Gastrocnemius medialis (tissue), 4 donors: ENCODE measurements around the gene AHRR. TPM values are rescaled to one million over a fixed set of nuclear protein-coding genes. Genes with fewer than 3 reads are reported as not detected.

Experiments used
- ATAC-seq, 2 donors: fragments of 150-250 bp; one replicate each; pipeline ENCODE4 v1.9.1; 2016
- DNase-seq, 2 donors: peaks; one replicate each; pipeline ENCODE4 v3.0.0-alpha.2; 2019
- H3K27ac ChIP-seq, 4 donors: fragments of 200-600 bp; sonication (generic); 1 replicate in 1 of 4; 2 replicates in 3 of 4; pipeline ENCODE4 v1.5.1; 2016 to 2018; ENCODE audit warnings: mild to moderate bottlenecking in 2 of 4, moderate library complexity in 1 of 4
- H3K27me3 ChIP-seq, 3 donors: fragments of 200-600 bp; sonication (generic) in 2 of 3; 1 replicate in 1 of 3; 2 replicates in 2 of 3; pipeline versions ENCODE4 v1.5.1 to v1.6.0; 2016 to 2019; ENCODE audit warnings: mild to moderate bottlenecking in 1 of 3, moderate library complexity in 1 of 3
- H3K36me3 ChIP-seq, 2 donors: fragments of 200-600 bp; sonication (generic) in 1 of 2; one replicate each; pipeline ENCODE4 v1.5.1; 2017 to 2018
- H3K4me1 ChIP-seq, 2 donors: fragments of 200-600 bp; sonication (generic) in 1 of 2; one replicate each; pipeline ENCODE4 v1.5.1; 2016 to 2017; ENCODE audit warnings: mild to moderate bottlenecking in 2 of 2
- H3K4me3 ChIP-seq, 4 donors: fragments of 200-600 bp; sonication (generic) in 3 of 4; 1 replicate in 1 of 4; 2 replicates in 3 of 4; pipeline ENCODE4 v1.5.1; 2016 to 2019; ENCODE audit warnings: mild to moderate bottlenecking in 2 of 4
- H3K9me3 ChIP-seq, 3 donors: fragments of 200-600 bp; sonication (generic) in 2 of 3; 1 replicate in 1 of 3; 2 replicates in 2 of 3; pipeline ENCODE4 v1.5.1; 2016 to 2019
- POLR2A ChIP-seq, 2 donors: fragments of 450-650 bp; IDR thresholded peaks; one replicate each; pipeline ENCODE4 v1.6.1; 2017; ENCODE audit warnings: antibody characterized with exemption in 2 of 2, mild to moderate bottlenecking in 2 of 2, moderate library complexity in 2 of 2
- in situ Hi-C, 4 donors: fragments of 200-750 bp; cut with MboI; loops; one replicate each; pipeline versions ENCODE4 v1.15.0 to v1.8.0; 2017; ENCODE audit warnings: low sequenced_read_pairs in 4 of 4
- intact Hi-C: fragments of 100-400 bp; cut with DNase I; formaldehyde crosslinking; loops from one replicate; pipeline ENCODE4 v1.15.1; 2023; ENCODE audit warnings: low total_unique reads
- total RNA-seq, 4 donors: library from RNA; depleted of rRNA; stranded (reverse); fragments of >200 nt; gene quantifications; one replicate each; pipeline versions ENCODE4 v1.1.0 to v1.2.3, GENCODE V29; 2016
- TF ChIP-seq, protein P1 (sequence below), 5 experiments: fragments of 450-650 bp in 3 of 5; fragments of 200-600 bp in 2 of 5; sonication (generic) in 2 of 5; IDR thresholded peaks in 4 of 5; conservative IDR thresholded peaks in 1 of 5; 1 replicate in 4 of 5; 2 replicates in 1 of 5; pipeline ENCODE4 v1.5.1; 2016 to 2019; ENCODE audit warnings: antibody characterized with exemption in 5 of 5, mild to moderate bottlenecking in 3 of 5, moderate library complexity in 3 of 5

AHRR gene
- total RNA-seq, 4 donors from 2014 or later, result 0.05 to 1.3 (median 0.18) TPM; not detected in 1

DNA sequence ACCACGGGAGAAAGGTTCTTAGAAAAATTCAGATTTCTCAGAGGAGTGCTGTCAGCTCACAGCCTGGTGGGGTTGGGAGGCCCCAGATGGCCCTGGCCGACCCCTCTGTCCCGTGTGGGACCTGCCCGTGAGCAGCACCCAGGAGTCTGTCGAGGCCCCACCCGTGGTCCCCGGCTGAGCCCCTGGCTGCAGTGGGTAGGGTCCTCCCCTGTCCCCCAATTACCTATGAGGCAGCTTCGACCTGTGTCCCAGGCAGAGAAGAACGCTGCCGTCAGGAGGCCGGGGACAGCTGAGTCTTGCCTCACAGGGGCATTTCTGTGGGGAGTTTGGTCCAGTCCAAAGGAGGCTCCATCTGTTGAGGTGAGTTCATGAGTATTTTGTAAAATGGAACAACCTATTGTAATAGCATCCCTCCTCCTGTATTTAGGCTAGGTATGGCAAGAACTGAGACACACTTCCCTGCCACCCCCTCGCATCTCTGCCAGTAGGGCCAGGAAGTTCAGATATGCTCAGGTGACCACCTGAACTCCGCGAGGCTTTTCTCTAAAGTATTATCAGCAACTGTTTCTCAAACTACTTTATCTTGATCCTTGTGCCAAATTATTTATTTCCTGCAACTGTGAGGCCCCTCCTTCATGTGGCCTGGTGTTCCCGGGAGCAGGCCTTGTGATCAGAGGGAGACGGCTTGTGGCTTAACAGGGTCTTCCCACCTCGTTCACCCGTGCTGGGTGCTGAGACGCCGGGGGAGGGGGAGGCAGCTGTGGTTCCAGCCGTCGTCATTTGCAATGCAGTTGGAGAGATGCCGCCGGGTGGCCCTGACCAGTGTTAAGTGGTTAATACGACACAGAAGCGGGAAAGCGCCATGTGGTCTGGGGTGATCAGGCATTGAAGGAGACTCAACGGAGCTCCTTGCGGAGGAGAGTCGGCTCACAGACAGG is 1.7 kb downstream of the AHRR start:
- no peak for ATAC-seq
- Histone ChIP-seq H3K4me1 (peaks cover 0 to 3% of the 10 kb centered on the region in 2 donors), H3K27ac (no peak overlapping the region), H3K9me3 (no peaks in the 10 kb centered on the region), H3K4me3 (no peak overlapping the region), H3K36me3 (no peaks in the 10 kb centered on the region), H3K27me3 (peaks cover 53 to 65% (median 60%) of the 10 kb centered on the region in 3 donors)
- DNase-seq, result no peak
- no peak for TF ChIP-seq POLR2A (IDR thresholded peaks at IDR 0.05)
- TF ChIP-seq, protein P1, sequence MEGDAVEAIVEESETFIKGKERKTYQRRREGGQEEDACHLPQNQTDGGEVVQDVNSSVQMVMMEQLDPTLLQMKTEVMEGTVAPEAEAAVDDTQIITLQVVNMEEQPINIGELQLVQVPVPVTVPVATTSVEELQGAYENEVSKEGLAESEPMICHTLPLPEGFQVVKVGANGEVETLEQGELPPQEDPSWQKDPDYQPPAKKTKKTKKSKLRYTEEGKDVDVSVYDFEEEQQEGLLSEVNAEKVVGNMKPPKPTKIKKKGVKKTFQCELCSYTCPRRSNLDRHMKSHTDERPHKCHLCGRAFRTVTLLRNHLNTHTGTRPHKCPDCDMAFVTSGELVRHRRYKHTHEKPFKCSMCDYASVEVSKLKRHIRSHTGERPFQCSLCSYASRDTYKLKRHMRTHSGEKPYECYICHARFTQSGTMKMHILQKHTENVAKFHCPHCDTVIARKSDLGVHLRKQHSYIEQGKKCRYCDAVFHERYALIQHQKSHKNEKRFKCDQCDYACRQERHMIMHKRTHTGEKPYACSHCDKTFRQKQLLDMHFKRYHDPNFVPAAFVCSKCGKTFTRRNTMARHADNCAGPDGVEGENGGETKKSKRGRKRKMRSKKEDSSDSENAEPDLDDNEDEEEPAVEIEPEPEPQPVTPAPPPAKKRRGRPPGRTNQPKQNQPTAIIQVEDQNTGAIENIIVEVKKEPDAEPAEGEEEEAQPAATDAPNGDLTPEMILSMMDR (IDR thresholded peaks at IDR 0.05 in 4 of 5, conservative IDR thresholded peaks at IDR 0.05 in 1 of 5), result no peak
- intact Hi-C loops, result no loop called here
- in situ Hi-C loops, result no loop called here

GRCh38 chr5:324736-325612 is 3.5 kb downstream of the AHRR start:
- no peaks in the 10 kb centered on the region for H3K9me3 ChIP-seq
- peaks cover 36 to 47% (median 46%) of the 10 kb centered on the region in 3 donors for H3K27me3 ChIP-seq
- ATAC-seq (no peak), DNase-seq (no peak)
- TF ChIP-seq, protein P1 (IDR thresholded peaks at IDR 0.05 in 4 of 5, conservative IDR thresholded peaks at IDR 0.05 in 1 of 5), result no peak
- no peak for TF ChIP-seq POLR2A (IDR thresholded peaks at IDR 0.05)
- H3K27ac ChIP-seq, result no peak overlapping the region
- in situ Hi-C loops, result no loop called here
- intact Hi-C loops, result no loop called here
- H3K36me3 ChIP-seq, result no peaks in the 10 kb centered on the region
- H3K4me3 ChIP-seq, result no peak overlapping the region
- H3K4me1 ChIP-seq, result peaks cover 0 to 3% of the 10 kb centered on the region in 2 donors

DNA sequence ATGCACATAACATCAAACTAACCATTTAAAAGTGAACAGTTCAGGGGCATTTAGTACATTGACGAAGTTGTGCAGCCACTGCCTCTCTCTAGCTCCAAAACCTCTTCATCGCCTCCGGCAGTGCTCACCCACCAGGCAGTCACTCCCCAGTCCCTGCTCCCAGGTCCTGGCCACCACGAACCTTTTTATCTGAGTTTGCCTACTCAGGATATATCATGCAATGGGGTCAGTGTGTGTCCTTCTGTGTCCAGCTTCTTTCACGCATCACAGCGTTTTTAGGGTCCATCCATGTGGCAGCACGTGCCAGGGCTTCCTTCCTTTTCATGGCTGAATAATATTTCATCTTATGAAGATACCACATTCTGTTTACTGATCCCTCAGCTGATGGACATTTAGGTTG is 4.6 kb downstream of the AHRR start:
- H3K4me3 ChIP-seq, result no peak overlapping the region
- no peak overlapping the region for H3K27ac ChIP-seq
- TF ChIP-seq POLR2A (IDR thresholded peaks at IDR 0.05), result no peak
- TF ChIP-seq, protein P1 (IDR thresholded peaks at IDR 0.05 in 4 of 5, conservative IDR thresholded peaks at IDR 0.05 in 1 of 5), result no peak
- no peaks in the 10 kb centered on the region for H3K36me3 ChIP-seq
- in situ Hi-C loops (no loop called here), intact Hi-C loops (no loop called here)
- no peaks in the 10 kb centered on the region for H3K9me3 ChIP-seq
- H3K27me3 ChIP-seq, result peaks cover 28 to 36% (median 34%) of the 10 kb centered on the region in 3 donors
- ATAC-seq (no peak), DNase-seq (no peak)
- peaks cover 0 to 3% of the 10 kb centered on the region in 2 donors for H3K4me1 ChIP-seq

DNA sequence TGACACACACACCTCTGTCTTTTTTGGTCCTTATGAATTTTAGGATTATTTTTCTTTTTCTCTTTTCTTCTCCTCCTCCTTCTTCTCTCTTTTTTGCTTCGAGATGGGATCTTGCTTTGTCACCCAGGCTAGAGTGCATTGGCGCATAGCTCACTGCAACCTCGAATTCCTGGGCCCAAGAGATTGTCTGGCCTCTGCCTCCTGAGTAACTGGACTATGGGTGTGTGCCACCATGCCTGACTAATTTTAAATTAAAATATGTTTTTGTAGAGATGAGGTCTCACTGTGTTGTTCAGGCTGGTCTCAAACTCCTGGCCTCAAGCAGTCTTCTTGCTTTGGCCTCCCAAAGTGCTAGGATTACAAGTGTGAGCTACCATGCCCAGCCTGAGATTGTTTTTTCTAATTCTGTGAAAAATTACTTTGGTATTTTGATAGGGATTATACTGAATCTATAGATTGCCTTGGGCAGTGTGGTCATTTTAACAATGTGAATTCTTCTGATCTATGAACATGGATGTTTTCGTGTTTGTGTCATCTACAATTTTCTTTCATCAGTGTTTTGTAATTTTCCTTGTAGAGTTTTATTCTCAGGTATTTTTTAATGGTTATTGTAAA is 7.7 kb downstream of the AHRR start:
- intact Hi-C loops (no loop called here), in situ Hi-C loops (no loop called here)
- H3K27me3 ChIP-seq, result peaks cover 6 to 13% (median 11%) of the 10 kb centered on the region in 3 donors
- no peaks in the 10 kb centered on the region for H3K4me1 ChIP-seq
- DNase-seq (no peak), ATAC-seq (no peak)
- no peak for TF ChIP-seq POLR2A (IDR thresholded peaks at IDR 0.05)
- TF ChIP-seq, protein P1 (IDR thresholded peaks at IDR 0.05 in 4 of 5, conservative IDR thresholded peaks at IDR 0.05 in 1 of 5), result no peak
- no peak overlapping the region for H3K27ac ChIP-seq
- H3K36me3 ChIP-seq, result no peaks in the 10 kb centered on the region
- H3K9me3 ChIP-seq, result no peaks in the 10 kb centered on the region
- no peak overlapping the region for H3K4me3 ChIP-seq
